NCI-H1930 (cell line): ENCODE measurements around the gene CLK1.
"Not testable (repeated sequence)": the region's sequence is repeated elsewhere in the genome, so short reads cannot be mapped to it uniquely, and the experiment has no call there.

ENCODE experiments used
- DNase-seq, 2 experiments: peaks; one replicate each; lab custom pipeline; 2025; lab: John Stamatoyannopoulos, UW

Gene CLK1

GRCh38 chr2:200864176-200865034 is at the start of gene CLK1:
Gene CLK1 (minus strand): TSS chr2:200864658. CDS start chr2:200861862, 2,796 bp downstream.
- DNase-seq = peak; percentile 86 to 89

- no peak for DNase-seq
Measured at GRCh38 chr2:200913654-200914053, 49.2 kb upstream of the CLK1 start.

- DNase-seq = no peak
Measured at GRCh38 chr2:200909958-200910357, 45.5 kb upstream of the CLK1 start.

- peak in 1 of 2 experiments; percentile 52 for DNase-seq
Measured at GRCh38 chr2:200905618-200906296, 41.3 kb upstream of the CLK1 start.

GRCh38 chr2:200901459-200902072 is 37.1 kb upstream of the CLK1 start:
- peak; percentile 32 to 37 for DNase-seq

- no peak for DNase-seq
Measured at GRCh38 chr2:200899482-200899881, 35.0 kb upstream of the CLK1 start.

- DNase-seq = peak; percentile 93 to 95
Measured at GRCh38 chr2:200888704-200889625, 24.5 kb upstream of the CLK1 start, which contains the start of the genes NIF3L1 and PPIL3. Gene NIF3L1 (plus strand): TSS chr2:200889371. CDS start chr2:200891944, 2,573 bp downstream. Gene PPIL3 (minus strand): TSS chr2:200889077. CDS start chr2:200887615, 1,462 bp downstream.

GRCh38 chr2:200881715-200882249 is 17.3 kb upstream of the CLK1 start:
- not testable (repeated sequence) for DNase-seq

GRCh38 chr2:200878289-200878880 is 13.9 kb upstream of the CLK1 start:
- no peak for DNase-seq

- DNase-seq = no peak
Measured at GRCh38 chr2:200877443-200877842, 13.0 kb upstream of the CLK1 start.

GRCh38 chr2:200873560-200873959 is 9.1 kb upstream of the CLK1 start:
- no peak for DNase-seq

- DNase-seq = no peak
Measured at GRCh38 chr2:200871151-200871550, 6.7 kb upstream of the CLK1 start.

GRCh38 chr2:200869014-200869413 is 4.6 kb upstream of the CLK1 start:
- no peak for DNase-seq

- DNase-seq = no peak
Measured at GRCh38 chr2:200863782-200864175, 679 bp downstream of the CLK1 start.

GRCh38 chr2:200862532-200863000 is 1.9 kb downstream of the CLK1 start:
- DNase-seq = no peak

GRCh38 chr2:200861617-200862155 is 2.8 kb downstream of the CLK1 start:
- no peak for DNase-seq

GRCh38 chr2:200860092-200860795 is 4.2 kb downstream of the CLK1 start:
- no peak for DNase-seq

- DNase-seq = no peak
Measured at GRCh38 chr2:200856806-200857205, 7.7 kb downstream of the CLK1 start.

- no peak for DNase-seq
Measured at GRCh38 chr2:200852605-200853004, 11.9 kb downstream of the CLK1 start.
